HG03520 (cell line): ENCODE measurements around the gene KRT85.
"Not testable (repeated sequence)": the region's sequence is repeated elsewhere in the genome, so short reads cannot be mapped to it uniquely, and the experiment has no call there.

ENCODE experiments used
- ATAC-seq: cut with Tn5 transposase; IDR thresholded peaks from one replicate; pipeline ENCODE4 v1.9.1; 2021; ENCODE audit warnings: mild to moderate bottlenecking, moderate library complexity; ENCODE audit not compliant: unreplicated experiment

The KRT85 gene

DNA sequence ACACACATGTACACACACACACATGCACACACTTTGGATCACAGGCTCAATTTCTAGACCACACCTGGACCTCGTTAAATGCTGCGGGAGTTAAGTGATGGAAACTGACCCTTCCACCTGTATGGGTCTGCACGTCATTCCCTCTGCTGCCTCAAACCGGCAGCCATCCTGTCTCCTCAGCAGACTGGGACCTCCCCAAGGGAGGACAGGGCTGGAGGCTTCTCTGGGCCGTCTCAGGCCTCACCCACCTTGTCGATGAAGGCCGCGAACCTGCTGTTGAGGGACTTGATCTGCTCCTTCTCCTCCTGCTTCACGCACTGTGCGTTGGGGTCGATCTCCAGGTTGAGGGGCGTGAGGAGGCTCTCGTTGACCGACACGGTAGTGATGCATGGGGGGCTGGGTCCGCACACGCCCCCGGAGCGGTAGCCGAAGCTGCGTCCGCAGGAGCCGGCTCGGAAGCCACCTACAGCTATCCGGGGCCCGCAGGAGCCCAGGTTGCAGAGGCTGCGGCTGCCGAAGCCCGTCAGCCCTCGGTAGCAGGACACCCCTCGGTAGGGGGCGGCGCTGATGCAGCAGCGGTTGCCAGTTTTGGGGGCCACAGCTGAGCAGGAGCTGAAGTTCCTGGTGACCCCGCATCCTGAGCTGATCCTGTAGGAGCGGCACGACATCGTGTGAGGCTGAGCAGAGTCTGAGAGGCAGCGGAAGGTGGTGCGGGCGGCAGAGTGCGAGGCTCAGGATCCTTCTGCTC is at the start of gene KRT85:
Gene KRT85 (minus strand): TSS at position 744 of the 748 bp plus-strand sequence. CDS start 76 bp downstream, at position 668.
- no peak for ATAC-seq

DNA sequence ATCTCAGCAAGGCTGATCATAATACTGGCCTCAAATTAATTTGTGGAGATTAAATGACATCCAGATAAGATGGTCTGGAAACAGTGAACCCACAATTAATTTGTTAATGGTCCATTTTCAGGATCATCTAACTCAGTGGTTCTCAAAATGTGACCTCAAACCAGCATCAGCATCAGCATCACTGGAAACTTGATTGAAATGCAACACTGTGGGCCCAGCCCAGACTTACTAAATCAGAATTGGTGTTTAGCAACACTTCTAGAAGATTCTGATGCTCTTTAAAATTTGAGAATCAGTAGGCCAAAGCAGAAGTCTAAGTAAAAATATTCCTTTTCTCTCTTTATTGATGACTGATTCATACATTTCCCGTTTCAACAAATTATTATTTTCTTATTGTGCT is 49.5 kb upstream of the KRT85 start:
- ATAC-seq, result no peak

DNA sequence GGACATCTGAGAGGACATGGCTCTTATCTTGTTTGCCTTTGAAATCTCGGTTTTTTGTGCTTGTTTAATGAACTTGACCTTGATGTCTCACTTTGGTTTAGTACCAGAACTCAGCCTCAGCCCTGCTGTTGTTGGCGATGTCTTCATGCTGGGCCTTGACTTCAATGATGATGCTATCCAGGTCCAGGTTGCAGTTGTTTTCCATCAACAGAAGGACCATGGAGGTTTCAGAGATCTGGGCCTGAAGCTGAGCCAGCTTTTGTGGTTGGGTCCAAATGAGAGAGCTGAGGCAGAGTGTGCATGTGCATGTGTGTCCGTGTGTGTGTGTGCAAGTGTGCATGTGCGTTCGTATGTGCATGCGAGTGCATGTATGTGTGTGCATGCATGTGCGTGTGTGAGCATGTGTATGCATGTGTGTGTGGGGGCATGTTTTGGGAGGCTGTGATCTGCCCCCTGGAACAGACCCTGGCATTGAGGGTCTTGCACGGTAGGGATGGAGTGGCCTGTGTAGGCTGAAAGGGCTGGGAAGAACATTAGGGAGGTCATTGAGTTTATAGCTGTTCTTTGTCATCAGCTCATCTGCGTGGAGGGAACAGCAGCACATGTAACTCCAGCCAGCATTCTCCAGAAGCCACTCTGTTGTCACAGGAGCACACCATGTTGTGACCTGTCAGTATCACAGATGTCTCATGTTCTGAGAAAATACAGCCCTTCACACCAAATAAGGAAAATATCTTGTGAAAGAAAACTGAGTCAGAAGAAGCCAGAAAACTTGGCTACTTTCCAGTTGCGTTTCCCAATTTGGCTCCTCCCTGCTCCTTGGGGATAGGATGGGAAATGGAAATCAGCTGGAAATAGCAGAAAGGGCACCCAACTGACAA is 48.8 kb upstream of the KRT85 start:
- no peak for ATAC-seq

DNA sequence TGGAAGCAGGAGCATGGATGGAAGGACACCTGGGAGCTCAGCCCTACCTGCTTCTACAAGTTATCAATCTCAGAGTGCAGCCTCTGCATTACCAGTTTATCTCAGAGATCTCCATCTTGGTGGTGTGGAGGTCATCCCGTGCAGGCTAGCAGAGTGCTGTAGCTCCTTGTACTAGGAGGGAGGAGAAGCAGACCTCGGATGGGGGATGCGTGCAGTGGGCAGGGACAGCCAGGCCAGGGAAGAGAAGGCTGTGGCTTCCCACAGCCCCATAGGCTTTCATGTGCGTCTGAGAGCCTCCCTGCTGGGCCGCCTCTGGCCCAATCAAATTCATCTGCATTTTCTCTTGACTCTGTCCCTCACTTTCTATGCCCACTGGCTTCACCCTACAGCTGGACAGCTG is 47.7 kb upstream of the KRT85 start:
- ATAC-seq, result no peak

DNA sequence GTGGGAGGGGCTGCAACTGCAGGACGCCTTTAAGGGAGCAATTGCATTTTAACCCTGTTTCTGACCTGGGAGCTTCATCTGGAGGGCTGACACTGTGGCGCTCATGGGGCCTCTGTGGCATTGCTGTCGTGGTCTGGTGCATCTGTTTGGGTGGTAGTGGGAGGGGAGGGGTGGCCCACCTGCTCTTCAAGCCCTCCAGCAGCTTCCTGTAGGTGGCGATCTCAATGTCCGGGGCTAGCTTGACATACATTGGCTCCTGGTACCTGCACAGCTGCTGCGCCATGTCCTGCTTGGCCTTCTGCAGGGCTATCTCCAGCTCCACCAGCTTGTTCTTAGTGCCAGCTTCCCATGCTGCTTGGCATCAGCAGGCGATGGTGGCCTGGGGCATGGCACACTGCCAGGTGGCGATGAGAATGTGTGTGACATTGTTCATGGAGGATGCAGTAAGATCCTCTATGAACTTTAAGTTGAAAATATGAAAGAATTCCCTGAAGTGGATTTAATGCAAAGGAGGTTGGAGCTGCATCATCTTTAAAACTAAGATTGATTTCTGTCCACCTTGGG is 46.6 kb upstream of the KRT85 start:
- ATAC-seq, result no peak

DNA sequence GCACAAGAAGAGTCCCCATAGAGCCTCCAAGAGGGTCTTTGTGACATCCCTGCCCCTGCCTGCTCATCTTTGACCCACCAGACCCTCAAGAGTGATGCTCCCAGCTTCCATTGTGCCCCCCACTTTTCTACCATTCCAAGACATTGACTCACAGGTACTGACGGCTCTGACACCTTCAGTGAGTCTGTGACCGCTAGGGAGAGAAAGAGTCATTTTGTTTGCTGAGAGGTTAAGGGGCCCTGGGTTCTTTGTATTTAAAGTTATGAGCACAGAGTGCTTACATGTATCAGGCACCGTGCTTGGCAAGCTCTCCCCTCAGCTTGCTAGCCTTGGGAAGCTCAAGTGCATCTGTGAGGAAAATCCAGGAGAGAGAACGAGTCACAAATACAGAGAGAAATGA is 45.9 kb upstream of the KRT85 start:
- ATAC-seq, result no peak

DNA sequence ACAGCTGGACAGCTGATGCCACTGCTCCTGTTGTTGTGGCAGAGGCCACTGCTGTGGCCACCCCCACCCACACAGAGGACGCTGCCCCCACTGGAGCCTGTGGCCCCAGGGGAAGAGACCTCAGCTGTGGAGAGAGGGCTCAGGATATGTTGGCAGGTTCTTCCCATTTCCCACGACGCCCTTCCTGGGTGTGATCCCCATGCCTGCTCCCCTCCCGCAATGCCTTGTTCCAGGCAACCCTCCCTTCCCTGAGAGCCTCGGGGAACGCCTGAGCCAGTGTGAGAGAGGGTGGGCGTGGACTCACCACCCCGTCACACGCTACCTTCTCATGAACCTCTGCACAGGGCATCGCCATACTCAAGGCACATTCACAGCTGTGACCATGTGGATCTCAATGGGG is 44.5 kb upstream of the KRT85 start:
- ATAC-seq, result no peak

DNA sequence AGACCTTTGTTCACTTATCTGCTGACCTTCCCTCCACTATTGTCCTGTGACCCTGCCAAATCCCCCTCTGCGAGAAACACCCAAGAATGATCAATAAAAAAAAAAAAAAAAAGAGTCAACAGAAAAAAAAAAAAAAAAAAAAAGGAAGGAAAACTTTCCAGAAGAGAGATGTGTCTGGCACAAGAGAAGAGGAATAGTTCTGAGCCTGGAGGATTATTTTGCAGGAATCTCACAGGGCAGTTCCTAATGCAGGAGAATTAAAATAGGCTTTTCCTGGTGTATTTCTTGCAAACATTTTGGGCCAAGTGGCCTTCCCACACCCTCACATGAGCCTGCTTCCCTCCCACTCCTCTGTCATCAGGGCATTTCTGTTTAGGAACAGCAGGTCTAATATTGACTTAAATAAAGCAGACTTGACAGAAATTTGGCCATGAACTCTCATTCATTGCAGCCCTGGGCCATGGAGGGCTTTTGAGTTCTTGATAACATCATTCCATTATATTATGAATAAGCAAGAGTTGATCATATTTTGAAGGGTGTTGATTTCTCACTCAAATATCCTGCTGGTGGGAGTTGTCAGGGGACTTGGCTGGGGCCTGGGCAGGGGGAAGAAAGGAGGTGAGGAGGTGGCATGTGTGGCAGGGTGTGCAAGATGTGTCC is 43.4 kb upstream of the KRT85 start:
- not testable (repeated sequence) for ATAC-seq

DNA sequence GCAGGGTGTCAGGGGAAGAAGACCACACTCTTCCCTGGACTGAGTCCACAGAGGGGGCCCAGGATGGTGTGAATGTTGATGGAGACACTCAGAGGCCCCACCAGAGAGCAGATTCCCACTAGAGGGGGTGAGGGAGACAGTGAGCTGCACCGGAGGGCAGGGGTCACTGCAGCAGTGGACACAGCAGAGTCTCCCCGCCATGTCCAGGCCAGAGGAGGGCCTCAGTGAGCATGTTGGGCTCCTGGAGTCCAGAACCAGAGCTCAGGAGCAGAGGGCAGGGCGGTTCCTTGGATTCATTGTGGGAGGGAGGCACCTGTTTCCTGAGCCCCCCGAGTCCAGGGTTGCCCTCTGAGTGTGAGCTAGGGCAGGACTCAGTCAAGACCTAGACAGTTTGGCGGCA is 40.6 kb upstream of the KRT85 start:
- no peak for ATAC-seq

DNA sequence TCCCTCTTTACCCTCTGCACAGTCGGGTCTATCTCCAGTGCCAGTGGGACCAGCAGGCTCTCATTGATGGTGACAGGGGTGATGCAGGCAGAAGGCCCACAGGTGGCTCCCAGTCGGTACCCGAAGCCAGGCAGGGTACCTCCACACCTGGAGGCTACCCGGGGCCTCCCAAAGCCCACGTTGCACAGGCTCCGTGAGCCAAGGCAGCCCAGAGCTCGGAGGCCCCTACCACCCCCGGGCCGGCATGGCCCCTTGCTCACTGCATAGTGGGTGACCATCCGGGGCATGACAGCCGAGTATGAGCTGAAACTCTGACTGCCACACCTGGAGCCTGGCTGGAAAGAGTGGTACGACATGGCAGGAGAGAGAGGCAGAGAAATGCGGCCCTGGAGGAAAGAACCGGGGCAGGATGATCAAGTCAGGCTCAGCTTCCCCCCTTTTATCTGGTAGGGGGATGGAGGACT is 38.7 kb upstream of the KRT85 start, which contains the start of gene KRT82:
Gene KRT82 (minus strand): TSS at position 414 of the 464 bp plus-strand sequence. CDS start 58 bp downstream, at position 356.
- no peak for ATAC-seq

DNA sequence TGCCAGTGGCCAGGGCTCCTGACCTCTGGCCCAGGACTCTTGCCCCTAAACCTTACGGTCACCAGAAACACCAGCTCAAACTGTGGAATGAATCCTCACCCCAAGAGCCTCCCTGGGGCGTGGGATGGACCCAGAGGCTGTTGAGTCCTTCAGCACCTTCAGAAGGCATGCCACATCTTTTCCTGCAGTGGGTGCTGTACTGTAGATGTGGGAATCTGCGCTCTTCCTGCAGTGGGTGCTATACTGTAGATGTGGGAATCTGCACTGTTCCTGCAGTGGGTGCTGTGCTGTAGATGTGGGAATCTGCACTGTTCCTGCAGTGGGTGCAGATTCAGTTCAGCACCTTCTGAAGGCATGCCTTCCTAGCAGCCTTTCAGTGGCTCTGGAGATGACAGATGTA is 37.7 kb upstream of the KRT85 start:
- no peak for ATAC-seq

DNA sequence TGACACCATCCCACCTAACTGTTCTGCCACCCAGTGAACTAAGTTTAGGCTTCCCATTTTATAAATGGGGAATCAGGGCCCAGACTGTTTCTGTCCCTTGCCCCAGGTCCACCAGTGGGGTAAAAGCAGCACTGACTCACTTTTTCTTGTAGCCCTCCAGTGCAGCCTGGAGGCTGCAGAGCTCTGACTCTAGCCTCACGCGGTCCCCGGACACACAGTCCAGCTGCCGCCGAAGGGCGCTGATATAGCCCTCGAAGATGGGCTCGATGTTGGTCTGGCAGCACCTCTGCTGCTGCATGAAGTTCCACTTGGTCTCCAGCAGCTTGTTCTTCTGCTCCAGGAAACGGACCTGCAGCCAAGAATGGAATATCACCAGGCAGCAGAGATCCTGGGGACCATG is 36.3 kb upstream of the KRT85 start:
- ATAC-seq, result no peak

DNA sequence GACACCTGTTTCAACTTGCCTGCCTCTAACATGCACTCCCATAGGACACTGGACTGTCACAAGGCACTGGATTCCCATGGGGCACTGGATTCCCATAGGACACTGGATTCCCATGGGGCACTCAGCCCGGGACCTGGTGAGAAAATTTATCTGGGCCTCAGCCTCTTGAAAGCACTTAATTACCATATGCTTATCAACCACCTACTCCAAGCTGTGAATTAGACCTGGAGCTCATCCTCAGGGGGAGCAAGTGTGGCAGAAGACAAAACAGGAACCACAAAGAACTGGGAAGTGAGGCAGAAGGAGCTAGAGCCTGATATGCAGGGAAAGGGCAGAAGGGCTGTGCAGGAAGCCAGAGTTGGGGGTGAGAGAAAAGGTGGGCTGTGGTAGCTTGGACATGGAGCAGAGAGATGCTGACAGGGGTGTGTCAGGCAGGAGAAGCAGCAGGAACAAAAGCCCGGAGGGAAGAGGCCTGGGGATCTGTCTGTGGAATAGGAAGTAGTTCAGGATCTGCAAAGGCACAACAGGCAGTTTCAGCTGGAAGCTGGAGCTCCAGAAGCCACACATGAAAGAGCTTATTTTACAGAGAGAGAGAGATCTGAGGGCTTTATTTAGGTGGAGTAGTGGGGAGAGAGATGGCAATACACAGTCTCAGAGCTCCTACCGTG is 35.7 kb upstream of the KRT85 start:
- no peak for ATAC-seq

DNA sequence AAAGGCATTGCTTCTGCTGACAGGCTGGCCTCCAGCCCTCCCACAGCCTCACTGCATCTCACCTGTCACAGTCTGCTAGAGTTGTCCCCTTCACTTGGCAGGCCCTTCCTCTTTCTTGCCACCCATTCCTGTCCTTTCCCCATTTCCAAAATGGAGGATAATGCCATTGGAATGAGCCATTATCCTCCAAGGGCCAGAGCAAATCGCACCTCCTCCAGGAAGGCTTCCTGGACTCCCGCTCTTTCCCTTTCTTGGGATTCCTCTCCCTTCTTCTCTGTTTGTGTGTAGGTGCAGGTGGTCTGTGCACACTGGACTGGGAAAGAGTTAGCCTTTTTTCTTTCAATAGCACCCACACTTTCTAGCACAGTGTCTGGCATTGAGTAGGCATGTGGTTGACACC is 35.1 kb upstream of the KRT85 start:
- no peak for ATAC-seq

DNA sequence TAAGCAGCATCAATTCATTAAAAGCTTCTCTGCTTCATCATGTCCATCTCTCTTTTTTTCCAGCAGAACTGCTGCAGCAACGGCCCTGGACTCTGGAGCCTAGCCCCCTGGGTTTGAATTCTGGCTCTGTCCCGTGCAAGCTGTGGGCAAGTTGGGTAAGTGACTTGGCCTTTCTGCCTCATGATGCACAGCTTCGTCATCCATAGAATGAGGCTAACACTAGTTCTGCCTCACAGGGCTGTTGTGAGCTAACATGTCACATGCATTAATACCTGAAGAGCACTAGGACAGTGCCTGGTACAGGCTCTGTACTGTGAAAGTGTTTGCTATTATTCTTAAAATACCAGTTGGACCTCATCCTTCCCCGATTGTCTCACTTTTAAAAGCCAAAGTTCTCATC is 34.6 kb upstream of the KRT85 start:
- ATAC-seq, result no peak

DNA sequence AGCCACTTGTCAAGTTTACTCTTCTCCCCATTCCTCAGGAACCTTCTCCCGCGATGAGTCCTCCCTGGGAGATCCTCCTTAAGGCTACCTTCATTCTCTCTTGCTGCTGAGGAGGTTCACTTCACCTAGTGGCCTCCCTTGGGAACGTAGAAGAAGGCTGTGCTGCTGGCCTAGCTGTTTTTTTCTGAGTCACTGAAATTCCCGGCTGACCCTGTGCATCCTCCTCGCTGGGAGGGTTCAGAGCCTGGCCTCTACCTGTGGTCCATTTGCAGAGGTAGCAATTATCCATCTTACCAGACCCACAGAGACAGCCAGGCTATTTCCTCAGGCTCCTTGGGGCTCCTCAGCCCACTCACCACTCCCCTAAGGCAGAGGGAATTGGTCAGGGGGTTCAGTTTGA is 34.2 kb upstream of the KRT85 start:
- ATAC-seq, result no peak

DNA sequence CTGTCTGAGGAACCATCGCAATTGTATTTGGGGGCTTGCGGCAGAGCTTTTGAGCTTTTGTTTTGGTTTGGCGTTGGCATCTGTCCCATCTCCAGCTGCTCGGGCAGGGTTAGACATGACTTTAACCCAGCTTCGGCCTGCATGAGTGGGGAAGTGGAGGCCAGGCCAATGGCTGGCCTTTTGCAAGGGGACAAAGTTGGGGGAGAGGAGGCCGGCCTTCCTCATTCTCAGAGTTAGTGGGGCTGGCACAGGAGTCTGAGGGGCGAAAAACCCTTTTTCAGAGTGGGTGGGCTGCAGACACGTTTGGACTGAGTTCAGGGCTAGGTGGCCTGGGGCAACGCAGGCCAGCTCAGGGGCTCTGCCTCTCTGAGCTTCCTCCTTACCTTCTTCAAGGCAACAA is 33.6 kb upstream of the KRT85 start:
- ATAC-seq, result no peak

DNA sequence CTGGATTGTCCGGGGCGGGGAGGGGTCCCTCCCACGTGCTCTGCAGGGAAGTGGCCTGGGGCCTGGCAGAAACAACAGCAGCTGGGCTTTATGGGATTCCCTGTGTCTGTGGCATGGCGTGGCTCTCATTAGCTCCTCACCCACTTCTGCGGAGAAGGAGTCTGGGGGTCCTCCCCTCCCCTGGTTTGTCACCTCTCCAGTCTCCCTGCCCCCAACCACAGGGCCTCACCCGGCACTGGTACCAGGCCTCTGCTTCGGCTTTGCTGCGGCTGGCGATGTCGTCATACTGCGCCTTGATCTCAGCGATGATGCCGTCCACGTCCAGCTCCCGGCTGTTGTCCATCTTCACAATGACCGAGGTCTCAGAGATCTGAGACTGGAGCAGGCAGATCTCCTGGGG is 32.5 kb upstream of the KRT85 start:
- no peak for ATAC-seq

DNA sequence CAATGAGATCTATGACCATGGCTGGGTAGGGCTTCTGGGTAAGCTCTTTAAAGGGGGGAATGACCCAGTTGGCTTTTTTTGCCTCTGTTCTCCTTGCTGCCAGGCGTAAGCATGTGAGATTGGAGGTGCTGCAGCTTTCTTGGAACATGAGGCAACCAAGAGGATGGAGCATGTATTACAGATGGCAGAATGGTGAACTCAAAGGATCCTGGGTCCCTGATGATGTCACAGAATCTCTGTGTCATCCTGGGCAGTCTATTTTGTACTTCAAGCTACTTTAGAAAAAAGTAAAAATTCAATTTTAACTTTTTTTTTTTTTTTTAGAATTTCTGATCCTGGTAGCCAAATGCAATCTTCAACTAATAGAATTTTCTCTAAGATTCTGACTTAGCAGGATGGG is 30.9 kb upstream of the KRT85 start:
- ATAC-seq, result no peak

DNA sequence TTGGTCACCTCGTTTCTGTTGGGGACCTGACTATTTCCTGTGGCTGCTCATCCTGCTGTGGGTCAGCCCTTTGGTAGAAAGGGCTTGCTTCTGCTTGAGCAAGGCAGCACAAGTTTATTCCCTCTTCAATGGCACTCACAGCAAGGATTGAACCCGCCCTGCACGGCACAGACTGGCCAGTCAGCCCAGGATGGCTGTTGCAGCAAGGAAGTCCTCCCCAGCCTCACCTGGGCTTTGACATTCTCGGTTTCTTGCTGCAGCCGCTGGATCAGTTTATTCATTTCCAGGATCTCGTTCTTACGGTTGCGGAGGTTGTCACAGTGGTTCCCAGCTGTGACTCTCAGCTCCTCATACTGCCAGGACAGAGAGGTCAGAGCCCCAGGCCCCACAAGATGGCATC is 29.4 kb upstream of the KRT85 start:
- ATAC-seq, result no peak
